Mesangial cell (primary cell): ENCODE data around the gene TDO2. TPM values are rescaled to one million over a fixed set of nuclear protein-coding genes. Genes with fewer than 3 reads are reported as not detected.

Experiments used
- total RNA-seq: library from RNA; depleted of rRNA; stranded (reverse); fragments of >200 nt; gene quantifications from 2 replicates; pipeline ENCODE4 v1.2.3, GENCODE V29; 2015

TDO2 gene
- total RNA-seq, result not detected in 2 replicates

GRCh38 chr4:155903453-155903852 is at the start of gene TDO2:
TDO2 (plus strand) TSS chr4:155903696; CDS start chr4:155903759, 63 bp downstream.

DNA sequence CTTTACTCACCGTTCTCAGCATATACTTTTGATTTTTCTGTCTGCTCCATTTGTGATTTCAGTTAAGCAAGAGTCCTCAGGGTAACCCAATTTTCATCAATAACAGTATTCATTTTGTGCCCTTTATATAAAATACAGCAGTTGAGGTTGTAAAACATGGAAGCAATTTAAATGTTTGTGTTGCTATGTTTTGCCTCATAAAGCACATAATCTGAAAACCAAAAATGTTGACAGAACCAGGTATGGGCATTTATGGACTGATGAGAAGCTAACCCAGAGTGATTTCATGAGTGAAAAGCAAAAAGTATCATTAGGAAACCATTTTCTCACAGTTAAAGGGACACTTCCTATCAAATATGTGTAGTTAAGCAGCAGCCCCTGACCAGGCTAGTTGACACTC is 37.3 kb upstream of the TDO2 start, which contains the start of gene ASIC5:
ASIC5 (minus strand) TSS at position 101 of the 400 bp plus-strand sequence; CDS start at position 50, 51 bp downstream.

DNA sequence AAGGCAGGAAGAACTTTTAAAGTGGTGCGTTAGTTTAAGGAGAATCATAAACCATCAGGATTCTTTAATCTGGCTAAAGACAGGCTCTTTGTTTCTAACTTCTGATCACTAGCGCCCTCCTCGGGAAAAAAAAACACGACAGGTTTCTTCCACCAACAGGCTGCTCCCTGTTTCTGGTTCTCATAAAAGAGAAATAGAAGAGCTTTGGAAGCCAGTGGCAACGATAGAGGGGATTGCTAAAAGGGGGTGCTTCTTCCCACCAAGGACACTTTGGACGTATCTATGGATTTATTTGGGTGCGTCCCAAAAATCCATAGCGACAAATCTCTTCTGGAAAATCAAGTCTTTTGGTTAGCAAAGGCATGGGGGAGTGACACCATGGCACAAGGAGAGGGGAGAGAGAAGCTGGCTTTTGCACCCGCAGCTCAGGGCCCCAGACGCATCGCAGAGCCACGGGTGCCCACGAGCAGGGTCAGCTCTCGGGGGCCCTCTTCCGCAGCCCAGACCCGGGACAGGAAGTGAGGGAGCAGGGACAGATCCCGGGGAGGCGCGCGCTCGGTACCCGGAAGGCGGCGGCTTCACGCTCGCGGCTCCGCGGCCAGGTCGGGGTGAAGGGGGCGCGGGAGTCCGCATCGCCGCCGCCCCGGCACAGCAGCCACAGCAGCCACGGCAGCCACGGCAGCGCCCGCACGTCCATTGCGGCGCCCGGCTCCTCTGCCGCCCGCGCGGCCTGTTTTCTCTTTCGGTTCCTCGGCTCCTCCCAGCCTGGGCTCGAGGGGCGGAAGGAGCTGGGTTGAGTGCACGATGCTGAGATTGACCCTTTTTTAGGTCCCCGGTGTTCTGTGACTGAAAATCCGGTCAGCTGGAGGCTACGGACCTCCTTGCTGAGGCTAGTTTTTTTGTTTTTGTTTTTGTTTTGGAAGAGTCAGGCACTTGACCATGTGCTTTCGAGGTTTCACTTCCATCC is 49.9 kb downstream of the TDO2 start, which contains the start of gene CTSO:
CTSO (minus strand) TSS at position 716 of the 967 bp plus-strand sequence; CDS start at position 697, 19 bp downstream.

Other genes starting within 250 kb of the TDO2 start
- gene GUCY1A1, start 236.8 kb upstream of the TDO2 start, total RNA-seq, result 0.81 and 10.4 TPM in 2 replicates
- gene GUCY1B1, start 144.7 kb upstream of the TDO2 start, total RNA-seq, result 4.7 and 23.7 TPM in 2 replicates
- not detected in 2 replicates for gene ASIC5, start 37.4 kb upstream of the TDO2 start, total RNA-seq
- 2.8 and 11.0 TPM in 2 replicates for gene CTSO, start 50.2 kb downstream of the TDO2 start, total RNA-seq